Endothelial cell of umbilical vein (primary cell): ENCODE data around the gene DMD. TPM values are rescaled to one million over a fixed set of nuclear protein-coding genes. Genes with fewer than 3 reads are reported as not detected.

Experiments
- BruUV-seq: library from RNA; stranded (reverse); fragments of 400-500 nt; replicated peaks from 2 replicates; lab custom pipeline; 2021; lab: Mats Ljungman, UMichigan
- CTCF ChIA-PET: fragments of 300-600, 350-600 bp; sonication (Branson Sonifier 250); formaldehyde crosslinking; loops from one replicate; lab custom pipeline; 2021; ENCODE audit warnings: antibody characterized with exemption, inconsistent platforms; lab: Charles Lee
- POLR2A ChIA-PET: fragments of 300-600, 350-600 bp; sonication (Branson Sonifier 250); formaldehyde crosslinking; loops from one replicate; lab custom pipeline; 2021; ENCODE audit warnings: antibody characterized with exemption, inconsistent platforms; lab: Charles Lee
- DNase-seq: peaks from one replicate; pipeline ENCODE4 v3.0.0-alpha.2; 2011; ENCODE audit warnings: low read depth, low spot score
- FAIRE-seq: peaks from 2 replicates; lab custom pipeline; 2011; peaks lifted over from hg19 to GRCh38; lab: Jason Lieb, UNC
- H2AFZ ChIP-seq: 2 replicates; pipeline ENCODE4 v1.6.0; 2012; ENCODE audit warnings: low read depth, low read length, control low read depth, inconsistent platforms
- H3K27ac ChIP-seq: 2 replicates; pipeline ENCODE4 v1.5.1; 2011; ENCODE audit warnings: low read depth, mild to moderate bottlenecking, control low read depth, low read length, moderate library complexity; ENCODE audit not compliant: insufficient read depth
- H3K27me3 ChIP-seq, 2 experiments: 2 replicates each; pipeline versions ENCODE4 v1.6.0 to v1.6.1; 2011; ENCODE audit warnings: low read length in 2 of 2, mixed read lengths in 1 of 2; ENCODE audit not compliant: control insufficient read depth in 2 of 2, insufficient read depth in 2 of 2
- H3K36me3 ChIP-seq, 2 experiments: 2 replicates in 1 of 2; 3 replicates in 1 of 2; pipeline ENCODE4 v1.5.1; 2011; ENCODE audit warnings: low read length in 2 of 2, mild to moderate bottlenecking in 1 of 2, moderate library complexity in 1 of 2; ENCODE audit not compliant: control insufficient read depth in 2 of 2, insufficient read depth in 2 of 2; ENCODE audit errors: extremely low read depth in 1 of 2
- H3K4me1 ChIP-seq: 3 replicates; pipeline ENCODE4 v1.5.1; 2011; ENCODE audit warnings: mild to moderate bottlenecking, low read length; ENCODE audit not compliant: control insufficient read depth, insufficient read depth; ENCODE audit errors: extremely low read depth
- H3K4me2 ChIP-seq: 2 replicates; pipeline ENCODE4 v1.6.1; 2011; ENCODE audit warnings: low read length, control low read depth, mixed read lengths; ENCODE audit not compliant: insufficient read depth
- H3K4me3 ChIP-seq, 3 experiments: fragments of 200-600 bp in 1 of 3; sonication (generic), shearing (Covaris generic) in 1 of 3; replicated peaks in 1 of 3; 2 replicates each; pipeline ENCODE4 v1.5.1; 2011 to 2016; ENCODE audit warnings: control low read depth in 3 of 3, low read length in 3 of 3, mild to moderate bottlenecking in 2 of 3, inconsistent platforms in 1 of 3, low read depth in 1 of 3, moderate library complexity in 1 of 3; ENCODE audit not compliant: insufficient read depth in 1 of 3
- H3K79me2 ChIP-seq: 2 replicates; pipeline ENCODE4 v1.6.0; 2012; ENCODE audit warnings: low read length, inconsistent platforms; ENCODE audit not compliant: control insufficient read depth, insufficient read depth
- H3K9ac ChIP-seq: replicated peaks from 2 replicates; pipeline ENCODE3; 2011; ENCODE audit warnings: low read length, control low read depth; ENCODE audit not compliant: insufficient read depth; ENCODE audit errors: extremely low read depth
- H3K9me1 ChIP-seq: replicated peaks from 3 replicates; pipeline ENCODE4 v1.6.0; 2011; ENCODE audit warnings: mild to moderate bottlenecking, low read length; ENCODE audit not compliant: control insufficient read depth, insufficient read depth; ENCODE audit errors: extremely low read depth
- H3K9me3 ChIP-seq: replicated peaks from 2 replicates; pipeline ENCODE4 v1.5.1; 2012; ENCODE audit warnings: low read length, inconsistent platforms; ENCODE audit not compliant: control insufficient read depth, insufficient read depth
- H4K20me1 ChIP-seq: replicated peaks from 2 replicates; pipeline ENCODE3; 2011; ENCODE audit warnings: mild to moderate bottlenecking, low read length; ENCODE audit not compliant: control insufficient read depth, insufficient read depth; ENCODE audit errors: extremely low read depth
- CTCF ChIP-seq, 2 donors: IDR thresholded peaks; 1 replicate in 1 of 2; 2 replicates in 1 of 2; pipeline ENCODE4 v1.5.1; 2011; ENCODE audit warnings: low read length in 2 of 2, mild to moderate bottlenecking in 2 of 2, moderate library complexity in 2 of 2, control low read depth in 1 of 2, inconsistent platforms in 1 of 2, low read depth in 1 of 2; ENCODE audit not compliant: insufficient read depth in 1 of 2; ENCODE audit errors: extremely low read depth in 1 of 2
- EZH2 ChIP-seq: IDR thresholded peaks from 2 replicates; pipeline ENCODE4 v1.6.1; 2012; ENCODE audit warnings: borderline replicate concordance, low read depth, mild to moderate bottlenecking, moderate library complexity, low read length, inconsistent platforms; ENCODE audit not compliant: severe bottlenecking
- FOS ChIP-seq: IDR thresholded peaks from 2 replicates; pipeline ENCODE4 v1.6.1; 2011; ENCODE audit warnings: mild to moderate bottlenecking, low read length, moderate library complexity, borderline replicate concordance; ENCODE audit not compliant: insufficient read depth
- GATA2 ChIP-seq: IDR thresholded peaks from 2 replicates; pipeline ENCODE4 v1.7.0; 2011; ENCODE audit warnings: low read depth, mild to moderate bottlenecking, moderate library complexity, mixed read lengths, low read length; ENCODE audit not compliant: insufficient read length, insufficient read depth
- JUN ChIP-seq: IDR thresholded peaks from 2 replicates; pipeline ENCODE4 v1.6.1; 2011; ENCODE audit warnings: borderline replicate concordance, low read depth; ENCODE audit not compliant: insufficient read length, insufficient read depth
- MYC ChIP-seq: IDR thresholded peaks from one replicate; pipeline ENCODE4 v1.6.1; 2011; ENCODE audit warnings: mild to moderate bottlenecking, low read depth, low read length
- POLR2A ChIP-seq: IDR thresholded peaks from 2 replicates; pipeline ENCODE4 v1.6.1; 2012; ENCODE audit warnings: low read depth, mild to moderate bottlenecking, control low read depth, low read length
- POLR2AphosphoS5 ChIP-seq: IDR thresholded peaks from 2 replicates; pipeline ENCODE4 v1.6.1; 2012; ENCODE audit warnings: low read depth, mild to moderate bottlenecking, control low read depth, low read length, moderate library complexity; ENCODE audit not compliant: insufficient read depth
- dilution Hi-C: fragments of 300-500 bp; cut with MboI; formaldehyde crosslinking; loops from one replicate; pipeline ENCODE4 v1.15.0; 2019; ENCODE audit warnings: low sequenced_read_pairs; ENCODE audit not compliant: extremely low pct_ligation_motif_present
- intact Hi-C: fragments of 100-400 bp; cut with micrococcal nuclease; formaldehyde crosslinking; loops from one replicate; pipeline ENCODE4 v1.10.0; 2022
- polyA plus RNA-seq, 4 experiments: library from polyadenylated mRNA; depleted of rRNA in 3 of 4; stranded (reverse) in 3 of 4; unstranded in 1 of 4; fragments of >200 nt; gene quantifications; 2 replicates each; pipeline versions ENCODE4 v1.2.1 to v1.2.3, GENCODE V29; 2011 to 2012; ENCODE audit warnings: missing spikeins in 1 of 4
- total RNA-seq: library from RNA; stranded (reverse); gene quantifications from 2 replicates; pipeline ENCODE4 v1.2.3, GENCODE V29; 2021
- TF ChIP-seq, protein P1 (sequence below): IDR thresholded peaks from 2 replicates; pipeline ENCODE4 v1.6.1; 2011; ENCODE audit not compliant: insufficient read depth, insufficient read length

The DMD gene
- total and polyA plus RNA-seq, 2 donors (not counting 3 experiments of a cell fraction or from before 2014, with no cell fraction given), result 7.3 to 9.0 TPM

DNA sequence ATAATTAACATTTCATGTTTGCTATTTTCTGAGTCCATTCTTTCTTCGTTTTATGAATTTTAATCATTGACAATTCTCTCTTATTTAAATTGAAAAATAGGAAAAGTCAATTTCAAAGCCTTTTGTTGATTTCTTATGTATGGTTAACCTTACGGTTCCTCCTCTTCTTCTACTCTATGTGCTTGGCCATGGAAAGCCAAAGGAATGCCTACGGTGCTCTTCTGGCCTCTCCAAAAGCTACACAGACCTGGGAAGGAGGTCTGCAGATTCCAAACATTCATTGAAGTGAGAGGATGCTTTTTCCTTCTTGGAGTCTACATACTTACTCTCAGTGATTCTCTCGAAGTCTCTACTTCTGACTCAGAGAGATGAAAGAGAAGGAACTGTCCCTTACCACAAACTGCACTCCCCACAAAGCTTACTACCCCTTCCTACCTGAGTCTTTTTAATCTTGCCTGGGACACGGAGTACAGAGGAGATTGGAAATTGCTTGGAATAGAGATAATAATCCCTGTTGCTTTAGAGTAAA lies 1276.4 kb downstream of the DMD start:
- DNase-seq (no peak), FAIRE-seq (no peak)
- no peaks in the 10 kb centered on the region for H3K79me2 ChIP-seq
- no peaks in the 10 kb centered on the region for H4K20me1 ChIP-seq
- H3K4me2 ChIP-seq, result no peak overlapping the region
- H3K9me3 ChIP-seq, result no peaks in the 10 kb centered on the region
- ChIA-PET POLR2A (no interaction called here), CTCF (no interaction called here)
- H3K36me3 ChIP-seq, result no peaks in the 10 kb centered on the region
- H3K27ac ChIP-seq, result no peak overlapping the region
- dilution Hi-C loops (no loop called here), intact Hi-C loops (no loop called here)
- no TSS peak for BruUV-seq
- H3K4me3 ChIP-seq, result no peak overlapping the region
- H3K9ac ChIP-seq, result no peak overlapping the region
- H3K9me1 ChIP-seq, result no peaks in the 10 kb centered on the region
- H3K4me1 ChIP-seq, result no peaks in the 10 kb centered on the region
- H3K27me3 ChIP-seq, result no peaks in the 10 kb centered on the region
- no peak overlapping the region for H2AFZ ChIP-seq
- TF ChIP-seq, protein P1, sequence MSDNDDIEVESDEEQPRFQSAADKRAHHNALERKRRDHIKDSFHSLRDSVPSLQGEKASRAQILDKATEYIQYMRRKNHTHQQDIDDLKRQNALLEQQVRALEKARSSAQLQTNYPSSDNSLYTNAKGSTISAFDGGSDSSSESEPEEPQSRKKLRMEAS, result no peak
- TF ChIP-seq CTCF (IDR thresholded peaks at IDR 0.05; ENCODE audit: extremely low read depth in 1 of 2, insufficient read depth in 1 of 2, low read depth in 1 of 2, low read length in 2 of 2) (no peak), JUN (no peak)

GRCh38 chrX:31934015-31934414 lies 1277.3 kb downstream of the DMD start:
- DNase-seq (no peak), FAIRE-seq (no peak)
- ChIA-PET POLR2A (no interaction called here), CTCF (no interaction called here)
- Histone ChIP-seq H2AFZ (no peak overlapping the region), H3K9ac (no peak overlapping the region), H3K4me1 (no peaks in the 10 kb centered on the region), H3K9me3 (no peaks in the 10 kb centered on the region), H3K4me3 (no peak overlapping the region), H3K79me2 (no peaks in the 10 kb centered on the region), H3K4me2 (no peak overlapping the region), H3K9me1 (no peaks in the 10 kb centered on the region), H3K27ac (no peak overlapping the region), H4K20me1 (no peaks in the 10 kb centered on the region), H3K36me3 (no peaks in the 10 kb centered on the region), H3K27me3 (no peaks in the 10 kb centered on the region)
- no TSS peak for BruUV-seq
- dilution Hi-C loops (no loop called here), intact Hi-C loops (no loop called here)
- no peak for TF ChIP-seq GATA2
- TF ChIP-seq POLR2AphosphoS5, result no peak
- TF ChIP-seq, protein P1, result no peak
- TF ChIP-seq EZH2, result no peak
- TF ChIP-seq JUN, result no peak
- TF ChIP-seq FOS, result no peak
- TF ChIP-seq CTCF (IDR thresholded peaks at IDR 0.05; ENCODE audit: extremely low read depth in 1 of 2, insufficient read depth in 1 of 2, low read depth in 1 of 2, low read length in 2 of 2), result no peak
- no peak for TF ChIP-seq MYC
- TF ChIP-seq POLR2A, result no peak
